GM23338 (cell line): Measurements from ENCODE around the gene PER1. TPM values are rescaled to one million over a fixed set of nuclear protein-coding genes. Genes with fewer than 3 reads are reported as not detected.

Source experiments
- ATAC-seq: fragments of 200-7000 bp; cut with Tn5 transposase; 3 replicates; pipeline ENCODE4 v1.9.1; 2020
- DNase-seq: peaks from one replicate; pipeline ENCODE4 v3.0.0-alpha.2; 2015; ENCODE audit warnings: low spot score
- H2AFZ ChIP-seq: fragments of 200-600 bp; sonication (generic); 2 replicates; pipeline ENCODE4 v1.8.0; 2016; ENCODE audit warnings: antibody characterized with exemption, mild to moderate bottlenecking, moderate library complexity
- H3F3A ChIP-seq: fragments of 200-600 bp; sonication (generic); replicated peaks from 2 replicates; pipeline ENCODE4 v1.8.0; 2017; ENCODE audit warnings: antibody characterized with exemption, mixed run types, low read depth
- H3K27ac ChIP-seq: fragments of 200-600 bp; sonication (generic); 2 replicates; pipeline ENCODE4 v1.6.1; 2016; ENCODE audit warnings: low read depth
- H3K27me3 ChIP-seq: fragments of 200-600 bp; sonication (generic); 2 replicates; pipeline ENCODE4 v1.8.0; 2016; ENCODE audit warnings: mild to moderate bottlenecking, mixed run types, moderate library complexity; ENCODE audit not compliant: insufficient read depth
- H3K36me3 ChIP-seq: fragments of 200-600 bp; sonication (generic); 2 replicates; pipeline ENCODE4 v1.8.0; 2016; ENCODE audit warnings: mild to moderate bottlenecking; ENCODE audit not compliant: insufficient read depth
- H3K4me1 ChIP-seq: fragments of 200-600 bp; sonication (generic); 2 replicates; pipeline ENCODE4 v1.8.0; 2016; ENCODE audit warnings: mild to moderate bottlenecking, moderate library complexity; ENCODE audit not compliant: insufficient read depth
- H3K4me2 ChIP-seq: fragments of 200-600 bp; sonication (generic); 2 replicates; pipeline ENCODE4 v1.7.1; 2017; ENCODE audit warnings: mixed run types
- H3K4me3 ChIP-seq: fragments of 200-600 bp; sonication (generic); 2 replicates; pipeline ENCODE4 v1.6.1; 2016; ENCODE audit warnings: mixed run types
- H3K79me2 ChIP-seq: fragments of 200-600 bp; sonication (generic); replicated peaks from 2 replicates; pipeline ENCODE4 v1.8.0; 2017; ENCODE audit warnings: mild to moderate bottlenecking; ENCODE audit not compliant: insufficient read depth
- H3K9me2 ChIP-seq: fragments of 200-600 bp; sonication (generic); 2 replicates; pipeline ENCODE4 v1.8.0; 2017; ENCODE audit not compliant: insufficient read depth
- H4K20me1 ChIP-seq: fragments of 200-600 bp; sonication (generic); replicated peaks from 2 replicates; pipeline ENCODE4 v1.8.0; 2017; ENCODE audit warnings: mild to moderate bottlenecking; ENCODE audit not compliant: insufficient read depth
- H3K27ac Mint-ChIP-seq: 2 replicates; pipeline ENCODE4 v1.8.0; 2020; ENCODE audit warnings: inconsistent platforms, mild to moderate bottlenecking, moderate library complexity, mixed read lengths
- H3K27me3 Mint-ChIP-seq: 3 replicates; pipeline ENCODE4 v1.8.0; 2022; ENCODE audit warnings: low read depth, mild to moderate bottlenecking, moderate library complexity, mixed read lengths, inconsistent platforms; ENCODE audit not compliant: insufficient read depth, poor library complexity
- H3K36me3 Mint-ChIP-seq: 3 replicates; pipeline ENCODE4 v1.8.0; 2021; ENCODE audit warnings: low read depth, mild to moderate bottlenecking, inconsistent platforms, moderate library complexity, mixed read lengths
- H3K4me1 Mint-ChIP-seq: 3 replicates; pipeline ENCODE4 v1.8.0; 2020; ENCODE audit warnings: mild to moderate bottlenecking, inconsistent platforms, mixed read lengths
- H3K4me3 Mint-ChIP-seq: 3 replicates; pipeline ENCODE4 v1.8.0; 2021; ENCODE audit warnings: moderate library complexity, mild to moderate bottlenecking, inconsistent platforms, mixed read lengths
- H3K9me3 Mint-ChIP-seq: 3 replicates; pipeline ENCODE4 v1.8.0; 2020; ENCODE audit warnings: moderate library complexity, mild to moderate bottlenecking, inconsistent platforms, mixed read lengths
- CREB1 ChIP-seq: fragments of 250-450 bp; sonication (Bioruptor Pico); IDR thresholded peaks from 2 replicates; pipeline ENCODE4 v1.5.0; 2020; ENCODE audit warnings: low read depth, mild to moderate bottlenecking, moderate library complexity
- EZH2 ChIP-seq: fragments of 200-600 bp; sonication (generic); IDR thresholded peaks from one replicate; pipeline ENCODE4 v1.8.0; 2017; ENCODE audit warnings: antibody characterized with exemption, mild to moderate bottlenecking, low read depth; ENCODE audit not compliant: unreplicated experiment
- NANOG ChIP-seq: IDR thresholded peaks from 2 replicates; pipeline ENCODE4 v1.6.1; 2016; ENCODE audit warnings: antibody characterized with exemption, borderline replicate concordance
- POLR2AphosphoS5 ChIP-seq: IDR thresholded peaks from 2 replicates; pipeline ENCODE4 v1.6.1; 2016; ENCODE audit warnings: antibody characterized with exemption, low read depth
- REST ChIP-seq: IDR thresholded peaks from one replicate; pipeline ENCODE4 v1.6.1; 2018; ENCODE audit warnings: antibody characterized with exemption; ENCODE audit not compliant: unreplicated experiment
- ZNF114 ChIP-seq: fragments of 250-450 bp; sonication (Bioruptor Pico); IDR thresholded peaks from 2 replicates; pipeline ENCODE4 v1.5.0; 2020; ENCODE audit warnings: mild to moderate bottlenecking, moderate library complexity
- polyA plus RNA-seq: library from polyadenylated mRNA; unstranded; fragments of >200 nt; fragmentation: Nextera tagmentation; extraction: Ambion mirVana; gene quantifications from 2 replicates; pipeline ENCODE4 v1.2.1, GENCODE V29; 2016
- total RNA-seq: library from RNA; depleted of rRNA; stranded (reverse); fragments of >200 nt; shearing (Covaris generic); gene quantifications from 2 replicates; pipeline ENCODE4 v1.2.3, GENCODE V29; 2014
- TF ChIP-seq, protein P1 (sequence below), 2 experiments: fragments of 200-600 bp in 1 of 2; sonication (generic) in 1 of 2; conservative IDR thresholded peaks; 2 replicates each; pipeline versions ENCODE4 v1.5.1 to v1.6.1; 2016 to 2017; ENCODE audit warnings: antibody characterized with exemption in 2 of 2, low read depth in 2 of 2, mild to moderate bottlenecking in 2 of 2, moderate library complexity in 1 of 2

Gene PER1
- total and polyA plus RNA-seq, 2 experiments from 2014 or later = 12.2 to 36.1 TPM

GRCh38 chr17:8121407-8121680 is 30.9 kb downstream of the PER1 start (continued):
- no peak for TF ChIP-seq REST
- TF ChIP-seq CREB1 (CRISPR knock-in tag) = no peak
- TF ChIP-seq ZNF114 (CRISPR knock-in tag) = no peak
- no peak for TF ChIP-seq NANOG
- no peak for TF ChIP-seq EZH2

DNA sequence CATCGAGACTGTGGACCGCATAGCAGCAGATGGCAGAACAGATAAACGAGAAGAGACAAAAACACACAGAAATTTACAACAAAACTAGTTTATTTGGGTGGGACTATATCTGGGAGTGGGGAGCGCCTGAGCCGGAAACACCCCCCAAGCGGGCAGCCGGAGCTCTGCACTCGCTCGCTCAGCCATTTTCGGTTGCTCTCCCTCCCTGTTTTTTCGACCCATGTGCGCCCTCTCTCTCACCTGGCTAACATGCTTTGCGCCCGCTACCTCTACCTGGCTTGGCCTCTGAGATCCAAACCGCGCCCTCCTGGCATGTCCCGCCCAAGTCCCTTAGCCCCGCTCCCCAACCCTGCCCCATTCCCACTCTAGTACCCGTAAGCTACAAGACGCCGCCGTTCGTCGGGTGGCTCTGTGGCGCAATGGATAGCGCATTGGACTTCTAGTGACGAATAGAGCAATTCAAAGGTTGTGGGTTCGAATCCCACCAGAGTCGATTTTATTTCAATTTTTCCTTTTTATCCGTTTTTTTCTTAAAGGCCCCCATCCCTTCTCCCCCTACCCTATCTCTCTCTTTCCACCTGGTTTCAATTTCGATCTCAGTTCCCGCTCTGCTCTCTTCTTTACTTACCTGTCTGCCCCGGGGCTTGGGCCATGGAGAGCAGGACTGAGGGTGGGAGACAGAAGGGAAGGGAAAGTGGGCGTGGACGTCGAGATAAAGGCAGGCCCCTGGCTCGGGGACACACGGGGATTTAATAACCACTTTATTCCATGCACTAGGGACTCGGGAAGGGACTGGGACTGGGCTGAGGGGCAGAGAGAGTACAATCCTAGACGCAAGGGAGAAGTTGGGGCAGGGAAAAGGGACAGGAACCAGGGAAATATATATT is 31.4 kb downstream of the PER1 start:
- Mint-ChIP-seq H3K27me3 (peaks cover 90% of the 10 kb centered on the region), H3K4me1 (peaks cover 21% of the 10 kb centered on the region), H3K27ac (peak overlapping the region; percentile 81; the same call in 1 of the 2 replicates), H3K36me3 (peaks cover 13% of the 10 kb centered on the region), H3K9me3 (peaks cover 24% of the 10 kb centered on the region), H3K4me3 (peak overlapping the region; percentile 83)
- peaks cover 26% of the 10 kb centered on the region for H3K4me1 ChIP-seq
- H3F3A ChIP-seq = peaks cover 10% of the 10 kb centered on the region; the same call in 1 of the 2 replicates
- TF ChIP-seq CREB1 (CRISPR knock-in tag) = peak; percentile 70
- no peak for TF ChIP-seq POLR2AphosphoS5
- no peak for TF ChIP-seq ZNF114 (CRISPR knock-in tag)
- peak; percentile 41 for TF ChIP-seq EZH2
- TF ChIP-seq, protein P1, sequence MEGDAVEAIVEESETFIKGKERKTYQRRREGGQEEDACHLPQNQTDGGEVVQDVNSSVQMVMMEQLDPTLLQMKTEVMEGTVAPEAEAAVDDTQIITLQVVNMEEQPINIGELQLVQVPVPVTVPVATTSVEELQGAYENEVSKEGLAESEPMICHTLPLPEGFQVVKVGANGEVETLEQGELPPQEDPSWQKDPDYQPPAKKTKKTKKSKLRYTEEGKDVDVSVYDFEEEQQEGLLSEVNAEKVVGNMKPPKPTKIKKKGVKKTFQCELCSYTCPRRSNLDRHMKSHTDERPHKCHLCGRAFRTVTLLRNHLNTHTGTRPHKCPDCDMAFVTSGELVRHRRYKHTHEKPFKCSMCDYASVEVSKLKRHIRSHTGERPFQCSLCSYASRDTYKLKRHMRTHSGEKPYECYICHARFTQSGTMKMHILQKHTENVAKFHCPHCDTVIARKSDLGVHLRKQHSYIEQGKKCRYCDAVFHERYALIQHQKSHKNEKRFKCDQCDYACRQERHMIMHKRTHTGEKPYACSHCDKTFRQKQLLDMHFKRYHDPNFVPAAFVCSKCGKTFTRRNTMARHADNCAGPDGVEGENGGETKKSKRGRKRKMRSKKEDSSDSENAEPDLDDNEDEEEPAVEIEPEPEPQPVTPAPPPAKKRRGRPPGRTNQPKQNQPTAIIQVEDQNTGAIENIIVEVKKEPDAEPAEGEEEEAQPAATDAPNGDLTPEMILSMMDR (conservative IDR thresholded peaks at IDR 0.05; ENCODE audit: low read depth in 2 of 2) = peak; percentile 10 to 52; a peak in 3 of 4 replicates
- DNase-seq = peak; percentile 90
- H3K4me2 ChIP-seq = peak overlapping the region; percentile 94
- H4K20me1 ChIP-seq = peaks cover 3% of the 10 kb centered on the region; the same call in 1 of the 2 replicates
- peak; percentile 9 for ATAC-seq
- no peak overlapping the region for H3K27ac ChIP-seq
- H3K36me3 ChIP-seq = no peaks in the 10 kb centered on the region
- H3K4me3 ChIP-seq = peak overlapping the region; percentile 66
- H3K27me3 ChIP-seq = peaks cover 69% of the 10 kb centered on the region
- no peak overlapping the region for H2AFZ ChIP-seq
- no peaks in the 10 kb centered on the region for H3K79me2 ChIP-seq
- H3K9me2 ChIP-seq = no peaks in the 10 kb centered on the region
